Right lobe of liver (tissue), 6 donors: ENCODE data around the gene RANBP3. TPM values are rescaled to one million over a fixed set of nuclear protein-coding genes. Genes with fewer than 3 reads are reported as not detected.

Source experiments
- ATAC-seq, 4 donors: fragments of 200-7000 bp; cut with Tn5 transposase; one replicate each; pipeline ENCODE4 v1.9.1; 2020; ENCODE audit warnings: mild to moderate bottlenecking in 4 of 4, moderate library complexity in 4 of 4
- DNase-seq, 3 donors: peaks; one replicate each; pipeline ENCODE4 v3.0.0-alpha.2; 2020
- H3K27ac ChIP-seq, 3 donors: fragments of 200-600 bp; one replicate each; pipeline ENCODE4 v1.8.0; 2022
- H3K27me3 ChIP-seq, 2 donors: fragments of 200-600 bp; one replicate each; pipeline ENCODE4 v1.8.0; 2022
- H3K36me3 ChIP-seq, 4 donors: fragments of 200-600 bp; sonication (generic) in 1 of 4; one replicate each; pipeline versions ENCODE4 v1.5.1 to v1.8.0; 2017 to 2022; ENCODE audit warnings: control low read depth in 1 of 4
- H3K4me1 ChIP-seq, 4 donors: fragments of 200-600 bp; sonication (generic) in 1 of 4; one replicate each; pipeline versions ENCODE4 v1.5.1 to v1.8.0; 2017 to 2022; ENCODE audit warnings: control low read depth in 1 of 4
- H3K4me3 ChIP-seq, 3 donors: fragments of 200-600 bp; one replicate each; pipeline ENCODE4 v1.8.0; 2022
- H3K9me3 ChIP-seq, 4 donors: fragments of 200-600 bp; sonication (generic) in 1 of 4; one replicate each; pipeline versions ENCODE4 v1.5.1 to v1.8.0; 2017 to 2022; ENCODE audit warnings: control low read depth in 1 of 4
- POLR2A ChIP-seq: fragments of 450-650 bp; IDR thresholded peaks from one replicate; pipeline ENCODE4 v1.6.1; 2017; ENCODE audit warnings: antibody characterized with exemption, mild to moderate bottlenecking
- WGBS: methylation state at CpG from one replicate; pipeline ENCODE4 v1.1.6; 2018; ENCODE audit warnings: low coverage, low lambda C conversion rate; ENCODE audit not compliant: insufficient coverage; ENCODE audit errors: missing lambda C conversion rate; 5-methylcytosine and 5-hydroxymethylcytosine counted together
- intact Hi-C, 2 donors: fragments of 100-400 bp; cut with DNase I; formaldehyde crosslinking; loops; one replicate each; pipeline versions ENCODE4 v1.11.2 to v1.14.1; 2022
- total RNA-seq, 6 experiments: library from RNA; depleted of rRNA in 2 of 6; stranded (reverse); fragments of >200 nt in 2 of 6; fragmentation: NEBNext Ultra II Directional in 3 of 6; extraction: Animal tissue kit (Norgen Biotek cat#: 25700) in 3 of 6; gene quantifications; one replicate each; pipeline versions ENCODE4 v1.1.0 to v1.2.4, GENCODE V29; 2016 to 2023
- TF ChIP-seq, protein P1 (sequence below), 4 donors: fragments of 200-600 bp in 3 of 4; fragments of 450-650 bp in 1 of 4; IDR thresholded peaks; one replicate each; pipeline versions ENCODE4 v1.5.1 to v1.8.0; 2016 to 2022; ENCODE audit warnings: antibody characterized with exemption in 4 of 4, mild to moderate bottlenecking in 2 of 4
- donor health status: DM: no; HTN: yes; CAD: no.
- donor health status: DM: no; HTN: no; CAD: no.
- donor health status: DM: no; HTN: no; CAD: no.
- donor health status: DM: no; HTN: yes; CAD: no.
- donor health status: DM: no; HTN: yes; CAD: no.

Gene RANBP3
- total RNA-seq, 6 experiments from 2014 or later = 21.7 to 49.5 (median 24.5) TPM

DNA sequence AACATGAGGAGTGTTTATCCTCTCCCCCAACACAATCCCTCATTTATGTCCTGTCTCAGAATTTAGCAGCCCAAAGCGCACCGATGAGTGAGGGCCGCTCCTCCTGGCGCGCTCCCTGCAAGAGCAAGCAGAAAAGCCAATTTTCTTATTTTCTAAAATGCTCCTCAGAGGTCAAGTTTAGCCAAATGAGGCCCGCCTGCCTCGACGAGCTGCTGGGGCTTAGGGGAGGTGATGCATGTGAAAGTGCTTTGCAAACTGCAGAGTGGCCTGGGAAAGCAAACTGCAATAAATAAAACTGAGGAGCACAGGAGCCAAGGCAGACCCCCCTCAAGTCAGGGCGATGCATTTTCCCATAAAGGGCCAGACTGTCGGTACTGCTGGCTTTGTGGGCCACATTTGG, 34.9 kb downstream of the RANBP3 start:
- Histone ChIP-seq H3K4me1 (peaks cover 0 to 21% (median 5%) of the 10 kb centered on the region in 4 donors), H3K27me3 (no peaks in the 10 kb centered on the region), H3K9me3 (no peaks in the 10 kb centered on the region), H3K4me3 (no peak overlapping the region), H3K27ac (no peak overlapping the region), H3K36me3 (peaks cover 0 to 10% (median 2%) of the 10 kb centered on the region in 4 donors)
- no peak for DNase-seq
- 92% methylated on average over 6 of the region's 10 CpGs for WGBS
- no peak for ATAC-seq
- TF ChIP-seq POLR2A = no peak
- TF ChIP-seq, protein P1, sequence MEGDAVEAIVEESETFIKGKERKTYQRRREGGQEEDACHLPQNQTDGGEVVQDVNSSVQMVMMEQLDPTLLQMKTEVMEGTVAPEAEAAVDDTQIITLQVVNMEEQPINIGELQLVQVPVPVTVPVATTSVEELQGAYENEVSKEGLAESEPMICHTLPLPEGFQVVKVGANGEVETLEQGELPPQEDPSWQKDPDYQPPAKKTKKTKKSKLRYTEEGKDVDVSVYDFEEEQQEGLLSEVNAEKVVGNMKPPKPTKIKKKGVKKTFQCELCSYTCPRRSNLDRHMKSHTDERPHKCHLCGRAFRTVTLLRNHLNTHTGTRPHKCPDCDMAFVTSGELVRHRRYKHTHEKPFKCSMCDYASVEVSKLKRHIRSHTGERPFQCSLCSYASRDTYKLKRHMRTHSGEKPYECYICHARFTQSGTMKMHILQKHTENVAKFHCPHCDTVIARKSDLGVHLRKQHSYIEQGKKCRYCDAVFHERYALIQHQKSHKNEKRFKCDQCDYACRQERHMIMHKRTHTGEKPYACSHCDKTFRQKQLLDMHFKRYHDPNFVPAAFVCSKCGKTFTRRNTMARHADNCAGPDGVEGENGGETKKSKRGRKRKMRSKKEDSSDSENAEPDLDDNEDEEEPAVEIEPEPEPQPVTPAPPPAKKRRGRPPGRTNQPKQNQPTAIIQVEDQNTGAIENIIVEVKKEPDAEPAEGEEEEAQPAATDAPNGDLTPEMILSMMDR (IDR thresholded peaks at IDR 0.05) = no peak
- intact Hi-C loops = no loop called here

DNA sequence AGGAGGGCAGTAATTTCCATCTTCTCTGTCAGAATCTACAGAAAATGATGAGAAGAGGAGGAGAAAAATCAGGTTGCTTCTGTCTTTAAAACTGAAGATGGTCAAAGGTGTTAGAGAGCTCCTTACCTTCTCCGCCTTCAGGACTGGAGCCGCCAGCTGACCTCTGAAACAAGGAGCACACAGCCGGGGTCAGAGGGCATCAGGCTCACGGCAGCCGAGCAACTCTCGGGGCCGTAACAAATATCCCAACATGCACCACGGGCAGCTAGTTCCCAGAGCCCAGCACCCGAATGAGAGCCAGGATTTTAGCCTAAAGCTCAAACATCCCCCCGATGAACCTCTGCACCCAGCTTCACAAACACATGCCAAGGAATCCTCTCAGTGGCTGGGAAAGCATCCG, 36.3 kb downstream of the RANBP3 start:
- ATAC-seq = peak; percentile 41 to 81 (median 64)
- TF ChIP-seq POLR2A = no peak
- TF ChIP-seq, protein P1 (IDR thresholded peaks at IDR 0.05) = no peak
- H3K4me1 ChIP-seq = peaks cover 0 to 12% (median 6%) of the 10 kb centered on the region in 4 donors
- no peaks in the 10 kb centered on the region for H3K27me3 ChIP-seq
- intact Hi-C loops = no loop called here
- H3K27ac ChIP-seq = no peak overlapping the region
- DNase-seq = peak in 1 of 3 donors; percentile 76
- no peaks in the 10 kb centered on the region for H3K9me3 ChIP-seq
- no peak overlapping the region for H3K4me3 ChIP-seq
- 80% methylated on average over 1 of the region's 11 CpGs for WGBS
- peaks cover 0 to 10% (median 2%) of the 10 kb centered on the region in 4 donors for H3K36me3 ChIP-seq

DNA sequence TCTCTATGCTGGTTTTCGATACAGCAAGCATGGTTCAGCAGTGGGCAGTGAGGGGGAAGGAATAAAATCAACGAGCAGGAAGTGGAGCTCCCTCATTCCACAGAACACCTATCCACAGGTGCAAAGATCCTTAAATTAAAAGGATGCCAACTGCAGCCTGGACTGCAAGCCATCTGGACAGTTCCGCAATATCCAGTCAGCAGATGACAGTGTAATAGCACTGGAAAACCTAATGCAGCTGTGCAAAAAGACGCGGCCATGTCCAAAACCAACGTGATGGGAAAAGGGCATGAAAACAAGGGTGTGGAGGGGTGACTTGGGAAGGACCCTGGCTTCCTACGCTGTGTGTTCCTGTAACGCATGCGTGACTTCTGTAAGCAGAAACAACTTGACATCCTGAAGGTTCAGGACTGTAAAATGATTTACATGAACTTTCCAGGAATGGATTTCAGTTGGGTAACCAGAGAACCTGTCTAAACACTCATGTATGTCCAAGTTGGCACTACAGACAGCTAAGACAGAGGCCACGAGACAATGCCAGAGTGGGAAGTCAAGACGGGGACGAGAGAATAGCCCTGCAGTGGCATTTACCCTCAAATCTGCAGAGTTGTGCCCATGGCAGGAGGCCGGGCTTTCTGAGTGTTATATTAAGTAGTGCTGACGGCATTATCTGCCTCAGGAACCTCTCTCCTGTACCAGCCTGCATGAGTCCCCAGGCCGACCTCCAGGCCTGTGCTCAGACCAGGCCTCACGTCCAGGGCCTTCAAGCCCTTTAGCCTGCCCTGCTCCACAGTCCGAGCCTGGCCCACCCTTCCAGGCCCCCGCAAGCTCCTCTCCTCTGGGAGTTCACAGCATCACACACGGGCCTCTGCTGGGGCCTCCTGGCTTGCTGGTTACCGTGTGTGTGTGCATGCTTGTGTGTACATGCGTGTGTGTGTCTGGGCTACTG, 37.4 kb downstream of the RANBP3 start:
- TF ChIP-seq, protein P1 (IDR thresholded peaks at IDR 0.05) = no peak
- Histone ChIP-seq H3K9me3 (no peaks in the 10 kb centered on the region), H3K4me1 (peaks cover 0 to 24% (median 12%) of the 10 kb centered on the region in 4 donors), H3K27me3 (no peaks in the 10 kb centered on the region), H3K4me3 (no peak overlapping the region), H3K36me3 (peaks cover 0 to 10% (median 2%) of the 10 kb centered on the region in 4 donors), H3K27ac (no peak overlapping the region)
- ATAC-seq (no peak), DNase-seq (no peak)
- 90% methylated on average over 4 of the region's 21 CpGs for WGBS
- intact Hi-C loops = no loop called here

DNA sequence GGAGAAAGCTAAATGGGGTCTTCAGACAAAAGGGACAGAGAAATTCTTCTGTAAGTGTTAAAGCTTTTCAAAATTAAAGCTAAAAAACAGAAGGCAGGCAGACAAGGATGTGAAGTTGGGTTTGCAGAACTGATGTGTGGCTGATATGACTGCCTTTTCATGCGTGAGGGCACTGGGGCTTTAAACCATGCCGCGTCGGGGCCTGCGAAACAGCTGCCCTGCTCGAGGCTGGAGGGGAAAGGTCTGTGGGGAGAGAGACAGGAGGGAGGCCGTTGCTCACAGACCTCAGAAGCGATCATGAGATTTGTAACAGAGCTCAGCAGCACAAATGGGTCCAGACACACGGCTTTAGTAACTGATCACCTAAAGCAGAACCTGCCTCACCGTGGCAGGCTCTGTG, 40.4 kb downstream of the RANBP3 start:
- H3K36me3 ChIP-seq = peaks cover 0 to 16% (median 2%) of the 10 kb centered on the region in 4 donors
- intact Hi-C loops = no loop called here
- H3K4me3 ChIP-seq = no peak overlapping the region
- WGBS = 62% methylated on average over 4 of the region's 10 CpGs
- H3K27ac ChIP-seq = no peak overlapping the region
- peaks cover 0 to 38% (median 18%) of the 10 kb centered on the region in 4 donors for H3K4me1 ChIP-seq
- TF ChIP-seq POLR2A = no peak
- TF ChIP-seq, protein P1 (IDR thresholded peaks at IDR 0.05) = no peak
- H3K27me3 ChIP-seq = no peaks in the 10 kb centered on the region
- ATAC-seq = no peak
- DNase-seq = no peak
- H3K9me3 ChIP-seq = no peaks in the 10 kb centered on the region
